GM18951 (cell line): Measurements from ENCODE around the gene AK4.
"Not testable (repeated sequence)": the region's sequence is repeated elsewhere in the genome, so short reads cannot be mapped to it uniquely, and the experiment has no call there.

Experiments used
- POLR2A ChIP-seq: IDR thresholded peaks from 4 replicates; pipeline ENCODE4 v1.6.1; 2011; ENCODE audit warnings: mild to moderate bottlenecking; ENCODE audit not compliant: insufficient read length, insufficient read depth; ENCODE audit errors: extremely low read depth
- in situ Hi-C: fragments of 300-500 bp; cut with MboI; formaldehyde crosslinking; loops from one replicate; pipeline ENCODE4 v1.12.0; 2022; ENCODE audit warnings: low sequenced_read_pairs, mixed read lengths, inconsistent platforms; ENCODE audit not compliant: unreplicated experiment

Gene AK4

GRCh38 chr1:65146908-65147423 is 1.0 kb upstream of the AK4 start:
- no peak for TF ChIP-seq POLR2A
- in situ Hi-C loops, result no loop called here

GRCh38 chr1:65147424-65148177 is 402 bp upstream of the AK4 start:
- in situ Hi-C loops, result no loop called here
- no peak for TF ChIP-seq POLR2A

DNA sequence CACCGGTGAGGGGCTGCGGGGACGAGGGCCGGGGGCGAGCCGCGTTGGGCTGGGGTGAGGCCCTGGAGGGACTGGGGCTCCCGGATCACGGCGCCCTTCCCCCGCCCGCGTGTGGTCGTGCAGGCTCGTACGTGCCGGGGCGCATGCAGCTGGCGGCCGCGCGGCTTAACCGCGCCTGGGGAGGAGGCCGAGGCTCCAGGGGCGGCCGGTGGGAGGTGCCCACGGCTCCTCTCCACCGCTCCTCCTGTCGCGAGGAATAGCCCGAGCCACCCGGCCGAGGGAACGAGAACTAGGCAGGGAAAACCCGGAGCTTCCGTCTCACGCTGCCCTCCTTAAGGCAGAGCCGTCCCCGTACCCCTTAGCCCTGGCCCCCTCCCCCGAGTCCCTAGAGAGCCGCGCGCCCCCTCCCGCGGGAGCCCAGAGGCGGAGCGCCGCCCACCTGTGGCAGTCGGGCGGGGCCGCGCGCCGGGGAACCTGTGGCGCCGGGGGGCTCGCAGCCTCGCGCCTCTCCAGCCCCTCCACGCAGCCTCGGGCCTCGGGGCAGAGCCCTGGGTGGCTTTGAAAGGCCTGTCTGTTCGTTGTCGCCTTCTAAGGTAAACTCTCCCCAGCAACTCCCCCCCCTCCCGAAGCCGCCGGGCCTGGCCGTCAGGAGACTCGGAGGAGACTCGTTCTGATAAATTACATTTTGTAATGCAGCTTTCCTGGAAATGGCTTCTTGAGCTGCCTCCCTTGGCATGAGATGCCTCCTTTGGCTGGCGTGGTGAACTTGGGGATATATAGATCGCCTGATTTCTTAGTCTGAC is 746 bp downstream of the AK4 start:
- in situ Hi-C loops, result no loop called here
- TF ChIP-seq POLR2A, result no peak

GRCh38 chr1:65149351-65150107 is 1.5 kb downstream of the AK4 start:
- in situ Hi-C loops, result no loop called here
- TF ChIP-seq POLR2A, result no peak

GRCh38 chr1:65150108-65150463 is 2.1 kb downstream of the AK4 start:
- in situ Hi-C loops, result no loop called here
- TF ChIP-seq POLR2A, result no peak

DNA sequence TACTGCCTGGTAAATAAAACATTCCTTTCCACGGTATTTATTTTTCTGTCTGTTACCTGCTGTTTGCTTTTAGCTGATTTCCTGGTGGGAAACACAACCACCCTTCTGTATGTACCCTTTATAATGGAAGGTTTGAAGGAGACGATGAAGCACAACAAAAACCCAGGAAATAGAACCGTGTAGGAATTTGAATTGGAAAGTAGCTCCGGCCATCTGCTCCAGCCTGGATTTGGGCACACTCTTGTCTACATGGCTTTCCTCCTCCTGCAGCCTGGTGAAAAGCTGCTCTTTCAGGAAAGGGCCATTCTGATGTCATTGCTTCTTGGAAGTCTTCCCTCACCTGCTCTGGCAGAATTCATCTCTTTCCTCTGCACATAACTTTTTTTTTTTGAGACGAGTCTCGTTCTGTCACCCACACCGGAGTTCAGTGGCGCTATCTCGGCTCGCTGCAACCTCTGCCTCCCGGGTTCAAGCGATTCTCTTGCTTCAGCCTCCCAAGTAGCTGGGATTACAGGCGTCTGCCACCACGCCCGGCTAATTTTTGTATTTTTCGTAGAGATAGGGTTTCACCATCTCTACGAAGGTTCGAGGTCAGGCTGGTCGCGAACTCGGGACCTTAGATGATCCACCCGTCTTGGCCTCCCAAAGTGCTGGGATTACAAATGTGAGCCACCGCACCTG is 2.7 kb downstream of the AK4 start:
- in situ Hi-C loops, result no loop called here
- no peak for TF ChIP-seq POLR2A

GRCh38 chr1:65151641-65152040 is 3.6 kb downstream of the AK4 start:
- in situ Hi-C loops, result no loop called here
- no peak for TF ChIP-seq POLR2A

- no peak for TF ChIP-seq POLR2A
- in situ Hi-C loops, result no loop called here
Observed at GRCh38 chr1:65153635-65154034, 5.6 kb downstream of the AK4 start.

- in situ Hi-C loops, result no loop called here
- TF ChIP-seq POLR2A, result no peak
Observed at GRCh38 chr1:65156910-65157545, 9.0 kb downstream of the AK4 start.

DNA sequence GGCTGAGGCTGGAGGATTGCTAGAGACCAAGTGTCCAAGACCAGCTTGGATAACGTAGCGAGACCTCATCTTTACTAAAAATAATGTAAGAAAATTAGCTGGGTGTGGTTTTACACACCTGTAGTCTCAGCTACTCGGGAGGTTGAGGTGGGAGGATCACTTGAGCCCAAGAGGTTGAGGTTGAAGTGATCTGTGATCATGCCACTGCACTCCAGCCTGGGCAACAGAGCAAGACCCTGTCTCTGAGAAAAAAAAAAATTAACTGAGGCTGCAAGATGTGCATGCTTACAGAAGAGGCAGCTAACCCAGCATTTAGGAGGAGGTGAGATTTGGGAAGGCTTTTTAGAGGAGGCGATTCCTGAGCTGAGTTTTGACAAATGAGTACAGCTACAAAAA is 9.5 kb downstream of the AK4 start:
- in situ Hi-C loops, result no loop called here
- TF ChIP-seq POLR2A, result no peak

- in situ Hi-C loops, result not testable (repeated sequence)
Observed at GRCh38 chr1:65159291-65159688, 11.3 kb downstream of the AK4 start.

DNA sequence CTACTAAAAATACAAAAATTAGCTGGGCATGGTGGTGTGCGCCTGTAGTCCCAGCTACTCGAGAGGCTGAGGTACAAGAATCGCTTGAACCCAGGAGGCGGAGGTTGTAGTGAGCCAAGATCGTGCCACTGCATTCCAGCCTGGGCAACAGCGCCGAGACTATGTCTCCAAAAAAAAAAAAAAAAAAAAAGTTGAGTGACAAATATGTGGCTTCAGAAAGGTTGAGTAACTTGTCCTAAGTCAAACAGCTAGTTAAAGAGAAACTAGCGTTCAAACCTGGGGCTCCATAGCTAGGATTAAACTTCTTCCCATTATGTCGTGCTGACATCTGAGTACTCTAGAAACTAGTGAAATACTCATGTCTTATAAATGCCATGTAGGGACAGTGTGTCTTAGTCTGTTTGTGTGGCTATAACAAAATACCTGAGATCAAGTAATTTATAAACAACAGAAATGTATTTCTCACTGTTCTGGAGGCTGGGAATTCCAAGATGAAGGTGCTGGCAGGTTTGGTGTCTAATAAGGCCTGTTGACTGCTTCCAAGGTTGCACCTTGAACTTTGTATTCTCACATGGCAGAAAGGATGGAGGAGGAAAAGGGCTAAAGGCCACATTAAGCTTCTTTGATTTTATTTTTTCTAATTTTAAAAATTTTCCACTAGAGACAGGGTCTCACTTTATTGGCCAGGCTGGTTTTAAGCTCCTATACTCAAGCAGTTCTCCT is 12.0 kb downstream of the AK4 start:
- TF ChIP-seq POLR2A, result no peak
- in situ Hi-C loops, result no loop called here
